HepG2 (cell line): Measurements from ENCODE around the gene PPM1E. TPM values are rescaled to one million over a fixed set of nuclear protein-coding genes. Genes with fewer than 3 reads are reported as not detected.

Source experiments
- ATAC-seq: fragments of 200-7000 bp; cut with Tn5 transposase; 3 replicates; pipeline ENCODE4 v1.9.1; 2020; ENCODE audit warnings: mild to moderate bottlenecking, moderate library complexity
- BruUV-seq: library from RNA; stranded (reverse); fragments of 400-500 nt; replicated peaks from 2 replicates; lab custom pipeline; 2021; lab: Mats Ljungman, UMichigan
- CTCF ChIA-PET: fragments of 300-600 bp; formaldehyde crosslinking; extraction: SDS; loops from one replicate; lab custom pipeline; 2021; ENCODE audit warnings: low total read pairs, inconsistent platforms, low intra/inter-chr PET ratio; lab: Yijun Ruan, JAX
- POLR2A ChIA-PET: fragments of 350-600 bp; sonication (Branson Sonifier 250); formaldehyde crosslinking; loops from one replicate; lab custom pipeline; 2020; ENCODE audit warnings: antibody characterized with exemption, inconsistent platforms; lab: Yijun Ruan, JAX
- DNase-seq: peaks from one replicate; pipeline ENCODE4 v3.0.0-alpha.2; 2015; ENCODE audit warnings: low spot score
- FAIRE-seq: peaks from 3 replicates; lab custom pipeline; 2011; peaks lifted over from hg19 to GRCh38; lab: Jason Lieb, UNC
- H2AFZ ChIP-seq: one replicate; pipeline ENCODE4 v1.6.1; 2011; ENCODE audit warnings: low read length, inconsistent platforms
- H3K27ac ChIP-seq: fragments of 300-600 bp; 3 replicates; pipeline ENCODE4 v1.8.0; 2011; ENCODE audit warnings: mixed run types, mild to moderate bottlenecking, mixed read lengths, low read length, inconsistent platforms; ENCODE audit not compliant: insufficient read depth; ENCODE audit errors: extremely low read length
- H3K27me3 ChIP-seq, 2 experiments: fragments of 200-600 bp in 1 of 2; 2 replicates in 1 of 2; 3 replicates in 1 of 2; pipeline versions ENCODE4 v1.6.0 to v1.8.0; 2011; ENCODE audit warnings: low read length in 2 of 2, mild to moderate bottlenecking in 2 of 2, moderate library complexity in 2 of 2, inconsistent platforms in 1 of 2; ENCODE audit not compliant: insufficient read depth in 2 of 2, control insufficient read depth in 1 of 2
- H3K36me3 ChIP-seq, 2 experiments: fragments of 200-600 bp in 1 of 2; replicated peaks in 1 of 2; 2 replicates in 1 of 2; 3 replicates in 1 of 2; pipeline versions ENCODE4 v1.5.1 to v1.8.0; 2011; ENCODE audit warnings: low read length in 2 of 2, inconsistent platforms in 1 of 2; ENCODE audit not compliant: insufficient read depth in 2 of 2, control insufficient read depth in 1 of 2
- H3K4me1 ChIP-seq: 2 replicates; pipeline ENCODE4 v1.5.1; 2012; ENCODE audit warnings: low read length, inconsistent platforms; ENCODE audit not compliant: insufficient read depth
- H3K4me2 ChIP-seq: 2 replicates; pipeline ENCODE4 v1.6.0; 2011; ENCODE audit warnings: low read depth, low read length, inconsistent platforms
- H3K4me3 ChIP-seq, 3 experiments: fragments of 200-600 bp in 1 of 3; sonication (generic), shearing (Covaris generic) in 1 of 3; replicated peaks in 1 of 3; 2 replicates each; pipeline ENCODE4 v1.5.1; 2011 to 2016; ENCODE audit warnings: low read length in 3 of 3, inconsistent platforms in 2 of 3, low read depth in 2 of 3, mild to moderate bottlenecking in 2 of 3, control low read depth in 1 of 3, mixed read lengths in 1 of 3; ENCODE audit not compliant: insufficient read depth in 1 of 3
- H3K79me2 ChIP-seq: one replicate; pipeline ENCODE4 v1.6.1; 2011; ENCODE audit warnings: low read length, inconsistent platforms; ENCODE audit not compliant: insufficient read depth
- H3K9ac ChIP-seq: 2 replicates; pipeline ENCODE4 v1.6.0; 2011; ENCODE audit warnings: mild to moderate bottlenecking, low read depth, low read length, inconsistent platforms; ENCODE audit not compliant: insufficient read depth
- H3K9me3 ChIP-seq: 2 replicates; pipeline ENCODE4 v1.5.1; 2012; ENCODE audit warnings: mild to moderate bottlenecking, low read length
- H4K20me1 ChIP-seq: 2 replicates; pipeline ENCODE4 v1.6.0; 2011; ENCODE audit warnings: inconsistent platforms, mild to moderate bottlenecking, low read length, moderate library complexity; ENCODE audit not compliant: insufficient read depth
- ARNTL ChIP-seq: sonication (generic); formaldehyde crosslinking; IDR thresholded peaks from 2 replicates; pipeline ENCODE4 v1.4.0; 2020; ENCODE audit warnings: mild to moderate bottlenecking, missing genetic modification reagents
- BRCA1 ChIP-seq: sonication (generic); formaldehyde crosslinking; IDR thresholded peaks from 2 replicates; pipeline ENCODE4 v1.4.0; 2020; ENCODE audit warnings: missing genetic modification reagents
- CENPT ChIP-seq: sonication (generic); formaldehyde crosslinking; IDR thresholded peaks from 2 replicates; pipeline ENCODE4 v1.8.0; 2022; ENCODE audit warnings: low read depth, mild to moderate bottlenecking, moderate library complexity, missing genetic modification reagents
- E2F1 ChIP-seq: sonication (generic); formaldehyde crosslinking; IDR thresholded peaks from 2 replicates; pipeline ENCODE4 v1.5.0; 2020; ENCODE audit warnings: missing genetic modification reagents
- RERE ChIP-seq: IDR thresholded peaks from 2 replicates; pipeline ENCODE4 v1.6.1; 2016; ENCODE audit warnings: low read depth, missing genetic modification reagents, missing compliant biosample characterization
- SNAPC4 ChIP-seq: sonication (generic); formaldehyde crosslinking; IDR thresholded peaks from 2 replicates; pipeline ENCODE4 v1.4.0; 2020; ENCODE audit warnings: mild to moderate bottlenecking, missing genetic modification reagents
- ZNF580 ChIP-seq: IDR thresholded peaks from 2 replicates; pipeline ENCODE4 v1.6.1; 2016; ENCODE audit warnings: low read depth, borderline replicate concordance
- ZNF597 ChIP-seq: sonication (generic); formaldehyde crosslinking; IDR thresholded peaks from 2 replicates; pipeline ENCODE4 v1.5.0; 2020; ENCODE audit warnings: missing genetic modification reagents
- ZNF639 ChIP-seq: conservative IDR thresholded peaks from 2 replicates; pipeline ENCODE4 v1.6.1; 2018; ENCODE audit warnings: missing genetic modification reagents
- WGBS: methylation state at CpG from one replicate; pipeline ENCODE4 v1.1.6; 2017; ENCODE audit warnings: low lambda C conversion rate; 5-methylcytosine and 5-hydroxymethylcytosine counted together
- in situ Hi-C: cut with HindIII; loops from 2 replicates; pipeline ENCODE4 v1.10.0; 2017; ENCODE audit warnings: low pct_unique_long_range_greater_than_20kb; ENCODE audit not compliant: extremely low pct_ligation_motif_present
- intact Hi-C: fragments of 100-400 bp; cut with micrococcal nuclease; formaldehyde crosslinking; loops from one replicate; pipeline ENCODE4 v1.10.0; 2022; ENCODE audit not compliant: unreplicated experiment
- polyA plus RNA-seq, 8 experiments: library from polyadenylated mRNA; depleted of rRNA in 3 of 8; stranded (reverse) in 7 of 8; unstranded in 1 of 8; fragments of >200 nt; fragmentation: Illumina TruSeq in 4 of 8; extraction: Trizol in 4 of 8; gene quantifications; 2 replicates each; pipeline versions ENCODE4 v1.2.1 to v1.2.3, GENCODE V29; 2011 to 2016; ENCODE audit warnings: low read depth in 4 of 8, missing spikeins in 1 of 8, mixed read lengths in 1 of 8; ENCODE audit not compliant: insufficient read depth in 1 of 8
- total RNA-seq, 5 experiments: library from RNA; depleted of rRNA; stranded (reverse); fragments of >200 nt; fragmentation: Illumina TruSeq; extraction: Trizol; gene quantifications; 2 replicates each; pipeline ENCODE4 v1.2.3, GENCODE V29; 2016; ENCODE audit warnings: low read depth in 1 of 5

PPM1E gene
- total and polyA plus RNA-seq, 2 of the 13 experiments (the other 11 are each of a cell fraction or from before 2014, with no cell fraction given): 0.15 TPM; not detected in 1

- POLR2A ChIA-PET: no interaction called here
- no peak for ATAC-seq
- no TSS peak for BruUV-seq
- H3K36me3 ChIP-seq: peaks cover 0 to 18% of the 10 kb centered on the region in 2 experiments; a peak in 3 of 5 replicates
- no peaks in the 10 kb centered on the region for H3K79me2 ChIP-seq
- no peaks in the 10 kb centered on the region for H4K20me1 ChIP-seq
- in situ Hi-C loops (loop anchor here (5.0 kb wide), 2 partner anchors 290 to 485 kb away; no protein-coding TSS in a partner anchor), intact Hi-C loops (loop anchor here (10.0 kb wide), 1 partner anchor 427 kb away; no protein-coding TSS in a partner anchor)
- no peak overlapping the region for H3K27ac ChIP-seq
- H3K4me1 ChIP-seq: no peaks in the 10 kb centered on the region
- no peak for FAIRE-seq
- no peaks in the 10 kb centered on the region for H3K9me3 ChIP-seq
- CTCF ChIA-PET: interaction anchor here (1.2 kb wide), 1 partner anchor 291 kb away, joined by 3 read pairs; no protein-coding TSS in a partner anchor
- no peak for DNase-seq
- no peak overlapping the region for H3K4me3 ChIP-seq
- H3K27me3 ChIP-seq: no peaks in the 10 kb centered on the region
- no peak overlapping the region for H3K9ac ChIP-seq
- WGBS: 100% methylated on average over 3 of the region's 3 CpGs
- no peak overlapping the region for H3K4me2 ChIP-seq
- H2AFZ ChIP-seq: no peak overlapping the region
- TF ChIP-seq BRCA1 (CRISPR knock-in tag) (no peak), ZNF580 (CRISPR knock-in tag) (no peak), E2F1 (CRISPR knock-in tag) (no peak), ZNF639 (no peak), ARNTL (CRISPR knock-in tag) (no peak), CENPT (no peak), SNAPC4 (CRISPR knock-in tag) (no peak), ZNF597 (CRISPR knock-in tag) (no peak), RERE (CRISPR knock-in tag) (no peak)
These were observed 246.5 kb downstream of the PPM1E start for GRCh38 chr17:59002126-59002525.
